Measurements from ENCODE around the gene ZBTB7C.

Gene ZBTB7C

DNA sequence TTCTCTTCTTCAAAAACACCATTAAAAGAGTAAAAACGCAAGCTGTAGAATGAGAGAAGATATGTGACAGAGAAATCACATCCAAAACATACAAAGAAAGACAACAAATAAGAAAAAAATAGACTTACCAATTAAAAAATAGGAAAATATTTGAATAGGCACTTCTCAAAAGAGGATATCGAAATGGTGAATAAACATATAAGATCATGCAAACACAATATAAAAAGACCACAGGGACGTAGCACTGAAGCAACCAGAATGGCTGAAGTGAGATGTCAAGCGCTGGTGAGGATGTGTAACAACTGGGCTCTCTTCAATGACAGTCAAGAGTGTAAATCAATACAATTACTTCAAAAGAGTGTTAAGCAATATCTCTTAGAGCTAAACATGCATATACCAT, 202.3 kb downstream of the ZBTB7C start:
- DNase-seq, result no peak

DNA sequence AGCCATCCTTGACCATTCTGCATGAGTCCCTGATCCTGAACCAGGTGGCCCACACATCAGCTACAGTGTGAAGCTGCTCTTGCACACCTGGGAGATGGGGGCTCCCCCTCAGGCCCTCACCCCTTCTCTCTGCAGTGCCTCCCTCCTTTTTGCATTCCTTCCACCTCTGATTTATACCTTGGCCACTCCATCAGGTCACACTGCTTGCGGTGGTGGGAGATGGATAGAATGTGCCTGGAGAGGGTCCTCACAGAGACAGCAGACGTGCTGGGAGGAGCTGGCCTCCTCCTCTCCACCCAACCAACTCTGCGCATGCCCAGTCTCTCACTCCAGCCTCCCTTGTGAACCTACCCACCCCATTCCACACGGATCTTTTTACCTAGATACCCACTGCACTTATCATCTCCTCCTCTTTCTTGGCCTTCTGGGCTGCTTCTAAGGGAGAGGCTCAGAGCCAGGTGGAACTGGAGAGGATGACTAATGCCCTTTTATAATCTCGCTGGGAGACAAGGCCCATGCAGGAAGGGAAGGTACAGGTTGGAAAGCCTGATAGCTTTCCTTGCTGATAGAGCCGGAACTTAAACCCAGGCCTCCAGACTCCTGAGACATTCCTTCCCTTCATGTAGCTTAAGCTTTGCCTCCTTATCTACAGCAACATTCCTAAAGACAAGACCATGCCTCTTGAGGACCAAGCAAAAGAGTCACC, 205.1 kb downstream of the ZBTB7C start:
- DNase-seq, result no peak

DNA sequence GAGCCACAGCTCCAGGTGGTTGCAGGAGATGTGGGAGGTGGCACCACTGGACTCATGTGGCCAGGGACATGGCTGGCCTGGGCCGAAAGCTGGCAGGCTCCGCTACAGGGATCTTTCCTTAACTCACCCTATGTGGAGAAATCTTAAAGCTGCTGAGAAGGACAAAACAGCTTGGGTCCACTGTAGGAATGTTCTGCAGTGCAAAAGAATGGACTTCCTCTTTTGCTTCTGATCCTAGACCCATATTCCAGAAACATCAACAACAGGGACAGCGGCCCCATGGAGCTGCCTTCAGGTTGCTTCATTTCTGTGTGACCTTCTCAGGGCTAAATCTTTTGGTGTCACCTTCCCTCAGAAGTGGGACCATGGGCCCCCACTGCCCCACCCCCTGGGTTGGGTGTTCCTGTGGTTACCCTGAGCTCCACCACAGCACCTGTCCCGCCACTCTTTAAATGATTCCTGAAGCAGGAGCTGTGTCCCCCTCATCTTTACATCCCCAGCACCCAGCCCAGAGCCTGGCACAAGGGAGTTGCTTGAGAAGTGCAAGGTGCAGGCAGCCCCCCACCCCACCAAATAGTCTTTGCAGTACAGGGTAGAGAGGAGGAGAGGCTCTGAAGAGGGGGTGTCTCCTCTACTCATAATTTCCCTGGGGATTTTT, 205.8 kb downstream of the ZBTB7C start:
- no peak for DNase-seq

DNA sequence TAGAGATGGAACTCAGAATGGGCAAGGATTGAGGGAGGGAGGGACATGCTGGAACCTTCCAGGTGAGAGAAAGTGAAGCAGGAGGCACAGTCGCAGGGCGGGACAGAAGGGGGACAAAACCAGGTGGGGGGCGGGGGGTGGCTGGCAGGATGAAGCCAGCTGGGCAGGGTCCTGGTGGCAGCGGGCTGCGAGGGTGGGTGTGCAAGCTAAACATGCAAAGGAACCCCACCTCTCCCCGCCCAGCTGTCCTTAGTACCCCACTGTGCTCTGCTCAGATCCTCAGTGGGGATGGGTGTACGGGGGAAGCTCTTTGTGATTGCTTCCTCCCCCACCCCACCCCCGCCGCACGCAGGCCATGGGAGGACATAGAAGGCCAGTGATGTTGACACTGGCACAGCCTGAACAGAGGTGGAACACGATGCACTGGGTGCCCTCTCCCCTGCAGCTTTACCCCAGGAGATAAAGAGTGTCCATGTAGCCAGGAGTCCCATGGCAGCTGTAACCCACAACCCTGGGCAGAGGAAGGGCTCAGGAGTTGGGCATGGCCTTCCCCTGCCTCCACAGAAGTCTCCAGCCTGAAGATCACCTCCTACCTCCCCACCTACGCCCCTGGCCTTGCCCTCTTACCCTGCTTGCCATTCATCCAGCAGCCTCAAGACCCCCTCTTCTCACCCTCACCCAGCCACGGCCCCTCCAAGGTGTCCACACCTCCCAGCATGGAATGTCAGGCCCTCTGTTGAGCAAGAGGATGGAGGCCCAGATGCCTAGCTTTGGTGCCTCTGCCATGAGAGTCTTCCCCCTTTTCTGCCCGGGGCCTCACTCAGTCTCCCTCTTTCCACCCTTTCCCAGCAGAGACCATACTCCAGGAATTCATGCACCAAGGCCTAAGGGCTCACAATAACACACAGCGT, 206.6 kb downstream of the ZBTB7C start:
- no peak for DNase-seq

DNA sequence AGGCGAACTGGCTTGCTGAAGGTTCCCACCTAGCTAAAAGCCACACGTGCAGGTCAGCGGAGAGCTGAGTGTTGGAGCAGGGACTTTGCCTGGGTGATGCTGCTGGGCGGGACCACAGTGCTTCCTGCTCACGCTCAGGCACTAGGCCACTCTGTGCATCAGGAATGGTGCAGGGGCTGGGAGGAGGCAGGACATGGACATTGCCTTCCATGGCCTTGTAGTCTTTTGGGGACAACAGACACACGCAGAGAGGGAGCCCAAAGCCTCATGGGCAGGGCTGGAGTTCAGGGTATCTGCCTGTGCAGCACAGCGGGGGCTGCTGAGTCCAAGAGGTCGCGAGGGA, 207.2 kb downstream of the ZBTB7C start:
- no peak for DNase-seq

DNA sequence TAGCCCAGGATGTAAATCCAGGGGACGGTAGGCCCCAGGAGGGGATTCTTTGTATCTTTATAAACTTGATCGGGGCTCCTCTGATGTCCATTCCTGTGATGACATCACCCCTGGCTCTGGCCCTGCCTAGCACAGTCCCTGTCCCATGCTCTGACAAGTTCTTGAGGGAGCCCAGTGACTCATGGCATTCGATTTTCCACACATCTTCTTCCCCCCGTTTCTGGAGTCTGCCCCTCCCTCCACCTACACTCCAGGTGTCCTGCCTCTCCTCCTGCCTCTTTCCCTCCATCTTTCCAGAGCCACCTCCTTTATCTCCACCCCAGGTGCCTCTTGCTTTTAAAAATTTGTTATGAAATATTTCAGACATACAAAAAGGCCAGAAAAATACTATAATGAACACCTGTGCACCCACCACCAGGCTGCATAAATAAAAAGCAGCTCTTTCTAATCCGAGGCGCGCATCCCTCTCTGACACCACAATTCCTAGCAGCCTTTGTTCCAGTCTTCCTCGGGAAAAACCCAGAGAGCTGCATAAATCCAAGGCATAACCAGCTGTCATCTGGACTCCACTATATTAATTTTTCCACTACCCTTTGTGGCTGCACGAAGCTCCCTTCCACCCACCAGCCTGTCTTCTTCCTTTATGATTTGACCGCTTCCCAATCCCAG, 207.7 kb downstream of the ZBTB7C start:
- no peak for DNase-seq

DNA sequence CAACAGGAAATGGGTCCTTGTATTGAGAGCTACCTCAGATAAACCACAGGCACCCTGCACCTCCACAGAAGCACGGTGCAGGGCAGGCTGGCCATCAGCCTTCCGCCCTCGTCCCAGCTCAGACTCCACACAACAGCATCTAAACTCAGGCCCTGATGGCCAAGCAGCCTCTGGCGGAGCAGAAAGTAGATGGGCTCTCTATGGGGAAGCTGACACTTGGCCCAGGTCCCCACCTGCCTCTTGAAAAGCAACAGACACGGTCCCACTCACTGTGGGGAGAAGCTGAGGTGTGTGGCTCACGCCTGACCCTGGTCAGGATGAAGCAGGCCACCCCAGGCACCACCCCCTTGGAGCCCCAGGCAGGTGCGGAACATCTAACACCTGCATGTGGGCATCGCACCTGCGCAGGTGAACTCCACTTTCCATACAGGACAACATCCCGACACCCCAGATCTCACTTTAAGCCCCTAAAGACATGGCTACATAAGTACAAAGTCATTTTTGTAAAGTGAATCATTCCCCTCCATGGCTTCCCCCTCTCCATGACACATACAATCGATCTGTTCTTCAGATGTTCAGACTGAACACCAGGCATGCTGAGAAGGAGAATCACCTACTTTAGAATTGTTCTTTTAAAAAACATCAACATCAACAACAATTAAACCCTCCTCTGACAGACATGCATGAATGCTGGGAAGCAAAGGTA, 208.4 kb downstream of the ZBTB7C start:
- DNase-seq, result no peak

DNA sequence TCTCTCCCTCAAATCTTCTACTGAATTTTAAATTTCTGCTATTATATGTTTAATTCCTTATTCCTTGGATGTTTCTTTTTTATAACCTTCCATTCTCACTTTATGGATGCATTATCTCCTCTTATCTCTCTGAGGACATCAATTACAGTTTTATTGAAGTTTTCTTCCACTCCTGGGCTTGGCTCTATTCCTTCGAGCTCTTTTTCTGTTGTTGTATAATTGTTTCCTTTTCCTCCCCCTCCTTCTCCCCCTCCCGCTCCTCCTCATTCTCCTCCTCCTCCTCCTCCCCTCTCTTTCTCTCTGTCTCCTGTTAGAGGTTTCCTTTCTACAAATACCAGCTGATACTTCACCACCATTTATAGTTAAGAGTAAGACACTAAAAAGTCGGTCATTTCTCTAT, 209.8 kb downstream of the ZBTB7C start:
- no peak for DNase-seq

DNA sequence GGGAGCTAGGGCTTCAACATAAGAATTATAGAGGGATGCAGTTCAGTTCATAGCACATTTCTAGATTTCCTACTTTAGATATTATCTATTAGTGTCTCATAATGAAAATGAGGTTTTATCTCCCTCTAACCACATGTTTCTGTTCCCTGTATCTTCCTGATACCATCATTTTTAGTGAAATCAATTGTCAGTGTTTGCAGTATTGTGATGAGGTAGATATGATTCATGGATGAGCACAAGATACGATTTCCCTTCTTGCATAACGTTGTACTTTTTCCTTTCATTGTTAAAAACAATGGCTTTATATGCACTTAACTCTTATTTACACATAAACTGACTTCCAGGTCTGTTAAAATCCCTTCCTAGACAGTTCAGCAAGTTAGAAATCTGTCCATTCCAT, 211.4 kb downstream of the ZBTB7C start:
- DNase-seq, result no peak

DNA sequence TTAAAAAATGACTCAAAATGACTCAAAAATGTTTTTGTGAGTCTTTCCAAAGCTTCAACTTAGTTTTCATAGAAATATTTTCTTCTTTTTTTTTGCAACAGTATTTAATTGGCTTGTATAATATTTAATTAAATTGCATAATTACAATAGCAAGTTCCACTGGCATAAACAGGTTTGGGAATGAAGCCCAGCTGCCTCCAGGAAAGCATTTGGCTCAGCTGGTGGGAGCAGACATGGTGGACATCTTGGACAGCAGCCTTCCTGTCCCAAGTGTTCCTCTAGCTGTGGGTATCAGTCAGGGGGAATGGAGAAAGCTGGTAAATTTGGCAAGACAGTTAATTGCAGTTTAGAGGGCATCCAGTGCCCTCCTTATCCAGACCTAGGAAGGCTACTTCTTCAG, 213.4 kb downstream of the ZBTB7C start:
- DNase-seq, result no peak

DNA sequence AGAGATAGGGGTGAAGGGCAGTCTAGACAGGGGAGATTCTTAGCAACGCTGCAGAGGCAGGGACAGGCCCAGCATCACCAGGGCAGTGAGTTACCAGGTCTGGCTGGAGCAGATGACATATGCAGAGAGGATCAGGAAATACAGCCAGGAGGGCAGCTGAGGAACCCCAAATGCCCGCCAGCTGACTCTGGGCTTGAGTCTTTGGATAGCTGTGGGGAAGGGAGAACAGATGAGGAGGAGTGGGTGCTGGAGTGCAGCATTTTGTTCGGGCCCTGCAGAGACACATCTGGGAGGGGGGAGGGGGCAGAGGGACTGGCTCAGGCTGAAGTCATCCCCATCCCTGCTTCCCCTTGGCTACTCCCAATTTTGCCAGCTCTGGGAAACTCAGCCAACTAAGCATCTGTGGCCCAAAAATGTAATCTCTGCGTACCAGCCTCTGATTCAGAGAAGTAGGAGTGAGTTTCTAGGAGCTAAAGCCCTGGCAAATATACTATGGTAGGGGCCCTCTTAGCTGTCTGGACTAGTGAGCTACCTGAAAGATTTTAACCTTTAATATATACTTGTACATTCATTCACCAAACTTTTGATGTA, 214.5 kb downstream of the ZBTB7C start:
- no peak for DNase-seq

DNA sequence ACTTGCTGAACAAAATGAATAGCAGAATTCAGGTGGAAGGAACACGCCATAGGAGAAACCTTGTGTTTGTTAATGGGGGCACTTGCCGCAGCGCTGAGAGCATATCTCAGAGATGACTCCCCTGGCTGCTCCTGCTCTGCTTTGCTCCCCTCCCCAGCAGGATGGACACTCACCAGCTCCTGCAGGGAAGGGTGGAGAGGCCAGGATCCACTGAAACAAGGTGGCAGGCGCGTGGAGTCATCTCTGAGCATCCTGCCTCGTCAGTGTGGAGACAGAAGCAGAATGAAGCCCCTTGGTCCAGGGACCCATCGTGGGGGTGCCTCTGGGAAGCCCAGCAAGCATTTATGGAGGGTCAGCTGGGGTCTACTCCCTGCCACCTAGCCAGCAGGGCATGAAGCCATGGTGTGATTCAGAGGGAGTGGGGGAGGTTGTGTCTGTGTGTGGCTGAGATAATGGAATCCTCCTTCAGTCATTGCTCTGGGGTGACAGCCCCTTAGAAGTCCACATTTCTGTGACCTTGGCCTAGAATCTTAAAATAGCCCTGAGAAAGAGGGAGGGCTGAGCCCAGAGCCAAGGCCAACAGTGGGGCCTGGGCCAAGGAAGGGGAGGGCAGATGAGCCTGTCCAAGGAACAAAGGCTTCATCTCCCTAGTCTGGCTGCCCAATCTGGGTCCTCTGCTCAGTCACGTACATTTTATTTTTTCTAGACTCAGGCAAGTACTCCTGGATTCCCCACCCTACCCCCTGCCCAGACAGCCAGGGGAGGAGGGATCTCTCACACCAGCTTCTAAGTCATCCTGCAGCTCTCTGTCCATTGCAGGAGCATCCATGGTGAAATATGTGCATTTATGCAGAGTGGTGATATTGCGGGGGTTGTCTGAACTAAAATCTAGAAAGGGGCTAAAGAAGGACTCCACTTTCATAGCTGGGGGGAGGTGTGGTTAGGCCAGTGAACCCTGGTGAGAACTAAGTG, 215.4 kb downstream of the ZBTB7C start:
- no peak for DNase-seq

DNA sequence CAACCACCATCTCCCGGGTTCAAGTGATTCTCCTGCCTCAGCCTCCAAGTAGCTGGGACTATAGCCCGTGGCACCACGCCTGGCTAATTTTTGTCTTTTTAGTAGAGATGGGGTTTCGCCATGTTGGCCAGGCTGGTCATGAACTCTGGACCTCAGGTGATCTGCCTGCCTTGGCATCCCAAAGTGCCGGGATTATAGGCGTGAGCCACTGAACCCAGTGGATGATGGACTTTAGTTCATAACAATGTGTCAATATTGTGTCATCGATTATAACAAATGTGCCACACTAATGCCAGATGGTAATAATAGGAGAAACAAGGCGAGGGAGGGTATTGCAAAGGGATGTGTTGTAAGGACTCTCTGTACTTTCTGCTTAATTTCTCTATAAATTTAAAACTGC, 216.6 kb downstream of the ZBTB7C start:
- DNase-seq, result no peak

DNA sequence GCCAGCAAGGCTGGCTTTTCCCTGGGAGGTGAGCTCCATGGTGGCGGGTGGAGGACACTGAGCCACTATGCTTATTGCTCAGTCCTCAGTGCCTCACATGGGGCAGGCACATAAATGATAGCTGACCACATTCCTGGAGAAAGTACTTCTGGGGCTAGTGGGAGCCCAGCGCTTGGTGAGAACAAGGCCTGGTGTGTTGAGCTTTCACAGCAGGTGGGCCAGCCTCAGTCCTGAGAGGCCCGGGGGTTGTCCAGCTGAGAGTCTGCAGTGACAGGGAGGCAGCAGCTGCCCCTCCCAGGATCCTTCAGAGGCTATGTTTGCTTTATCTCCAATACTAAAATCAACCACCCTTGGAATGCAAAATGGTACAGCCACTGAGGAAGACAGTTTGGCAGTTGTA, 217.7 kb downstream of the ZBTB7C start:
- no peak for DNase-seq

DNA sequence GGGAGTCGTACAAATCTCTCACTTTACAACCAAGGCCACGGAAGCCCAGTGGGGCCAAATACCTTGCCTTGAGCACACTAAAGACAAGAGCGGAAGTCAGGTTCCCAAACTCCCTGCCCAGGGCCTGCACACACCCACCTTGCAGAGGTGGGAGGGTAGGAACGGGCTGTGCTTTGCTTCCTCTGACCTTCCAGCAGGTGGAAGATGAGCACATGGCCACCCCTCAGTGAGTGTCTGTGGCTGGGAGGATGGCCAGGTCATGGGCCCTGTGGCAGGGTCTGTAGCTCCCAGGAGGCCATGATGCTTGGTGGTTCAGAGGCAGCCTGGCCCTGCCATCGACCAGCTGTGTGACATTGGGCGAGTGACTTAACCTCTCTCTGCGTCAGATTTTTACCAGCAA, 218.2 kb downstream of the ZBTB7C start:
- no peak for DNase-seq

DNA sequence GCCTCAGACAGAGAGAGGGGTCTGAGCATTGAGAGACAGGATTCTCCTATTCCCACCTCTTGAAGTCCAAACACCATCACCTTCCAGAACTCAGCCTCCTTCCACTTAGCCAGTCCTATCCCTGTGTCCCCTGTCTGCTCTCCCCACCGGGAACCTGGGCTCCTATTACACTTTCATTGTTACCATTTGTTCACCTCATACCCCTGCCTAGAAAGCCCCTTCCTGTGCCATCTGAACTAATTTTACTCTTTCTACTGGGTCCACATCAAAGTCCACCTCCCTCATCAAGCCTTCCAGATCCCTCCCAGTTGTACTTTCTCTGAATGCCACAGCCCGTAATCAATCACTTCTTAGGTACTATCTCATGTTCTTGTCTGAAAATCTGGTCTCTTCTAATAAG, 220.6 kb downstream of the ZBTB7C start:
- DNase-seq, result no peak

DNA sequence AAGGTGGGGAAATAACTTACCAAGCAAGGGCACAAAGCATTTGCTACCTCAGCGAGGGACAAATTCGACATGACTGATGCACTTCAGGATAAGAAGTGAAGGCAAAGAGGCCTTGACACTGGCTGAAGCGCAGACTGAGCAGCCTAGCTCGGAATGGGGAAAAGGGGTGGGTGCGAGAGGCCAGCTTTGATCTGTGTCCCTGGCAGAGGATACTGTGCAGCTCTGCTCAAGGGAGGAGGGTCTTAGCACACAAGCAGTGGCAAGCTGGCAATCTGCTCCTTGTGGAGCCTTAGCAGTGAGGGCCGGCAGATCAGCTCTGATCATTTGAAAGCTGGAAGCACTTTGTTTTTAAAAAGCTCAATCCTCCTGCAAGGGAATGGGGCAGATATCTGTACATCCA, 222.3 kb downstream of the ZBTB7C start:
- DNase-seq, result no peak

DNA sequence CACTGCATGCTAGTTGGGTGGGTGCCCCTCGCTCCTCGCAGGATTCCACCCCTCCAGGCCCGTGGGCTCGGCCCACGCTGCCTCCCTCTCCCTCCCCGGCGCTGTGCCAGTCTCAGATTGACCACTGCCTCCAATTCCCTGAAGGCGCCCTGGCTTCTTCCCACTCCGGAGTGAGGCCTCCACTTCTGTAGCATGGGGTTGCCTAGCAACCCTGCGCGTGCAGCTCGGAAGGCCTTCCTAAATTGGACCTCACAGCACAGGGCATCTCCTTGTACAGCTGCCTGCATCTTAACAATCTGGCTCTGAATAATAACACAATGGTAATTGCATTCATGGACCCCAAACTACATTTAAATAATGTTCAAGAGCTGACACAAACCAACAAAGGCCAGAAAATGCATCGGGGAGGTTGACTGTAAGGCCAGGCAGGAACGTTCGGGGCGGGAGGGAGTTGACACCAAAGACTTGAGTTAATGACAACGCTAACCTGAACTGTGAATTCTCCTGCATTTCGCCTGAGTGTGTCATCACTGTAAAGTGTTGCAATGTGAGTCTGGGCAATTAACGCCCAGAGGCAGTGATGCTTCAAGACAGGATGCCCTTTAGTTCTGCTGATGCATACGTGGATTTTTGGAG, 222.9 kb downstream of the ZBTB7C start:
- DNase-seq, result peak; percentile 72

DNA sequence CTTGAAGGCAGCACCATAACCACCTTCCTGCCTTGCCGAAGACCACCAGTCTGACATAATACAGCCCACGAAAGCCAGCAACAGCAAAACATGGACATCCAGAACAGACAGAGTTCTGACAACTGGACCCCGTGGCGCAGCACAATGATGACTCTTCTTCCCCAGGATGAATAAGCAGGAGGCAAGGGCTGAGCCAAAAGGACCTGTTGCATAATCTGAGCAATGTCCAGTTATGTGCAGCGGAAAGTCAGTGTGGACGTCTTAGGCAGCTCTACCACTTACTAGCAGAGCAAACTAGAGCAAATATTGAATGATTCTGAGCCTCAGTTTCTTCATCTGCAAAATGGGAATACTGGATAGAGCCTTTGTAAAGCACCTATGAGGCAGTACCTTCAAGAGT, 225.1 kb downstream of the ZBTB7C start:
- DNase-seq, result no peak

DNA sequence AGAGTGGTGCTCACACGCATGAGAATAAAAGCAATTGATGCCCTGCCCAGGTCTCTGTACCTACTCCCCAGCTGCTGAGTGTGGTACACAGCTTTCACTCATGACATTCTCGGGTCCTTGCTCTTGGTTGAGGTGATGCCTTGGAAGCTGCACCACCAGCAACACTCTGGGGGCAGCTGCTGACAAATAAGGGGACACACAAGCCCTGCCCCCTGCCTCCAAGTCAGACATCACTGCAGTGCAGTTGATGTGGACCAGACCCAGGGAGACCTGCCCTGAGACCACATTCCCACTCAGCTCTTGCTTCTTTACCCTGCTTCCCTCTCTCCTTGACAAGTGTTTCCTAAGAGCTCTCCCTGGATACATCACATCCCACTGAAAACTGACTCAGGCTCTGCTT, 225.6 kb downstream of the ZBTB7C start:
- no peak for DNase-seq

DNA sequence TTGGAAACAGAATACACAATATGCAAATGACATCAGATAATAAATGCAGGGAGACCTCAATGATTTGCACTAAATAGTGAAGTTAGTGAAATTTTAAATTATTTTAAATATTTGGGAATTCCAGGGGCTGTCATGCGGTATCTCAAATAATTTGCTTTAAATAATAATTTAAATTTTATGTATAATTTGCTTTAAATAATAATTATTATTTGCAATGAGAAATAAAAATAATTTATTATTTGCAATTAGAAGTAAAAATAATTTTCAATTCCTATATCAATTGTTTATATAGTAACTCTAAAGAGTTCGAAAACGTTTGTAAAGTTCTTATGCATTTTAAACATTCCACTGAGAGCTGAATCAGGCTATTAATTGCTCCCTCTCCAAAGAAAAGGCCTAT, 226.4 kb downstream of the ZBTB7C start:
- DNase-seq, result no peak
